Central memory CD8-positive, alpha-beta T cell (primary cell): ENCODE measurements around the gene THAP7.

Experiments
- ATAC-seq: fragments of 150-1000 bp; cut with Tn5 transposase; replicated peaks from 2 replicates; pipeline ENCODE4 v1.10.0; 2022; ENCODE audit warnings: mild to moderate bottlenecking, moderate FRiP score, moderate number of reproducible peaks; ENCODE audit not compliant: poor library complexity, severe bottlenecking; ENCODE audit errors: extremely low read depth
- DNase-seq, 2 donors: peaks; one replicate each; pipeline ENCODE4 v3.0.0; 2021; ENCODE audit warnings: low spot score in 2 of 2
- H3K27ac Mint-ChIP-seq: one replicate; pipeline ENCODE4 v1.8.0; 2022; ENCODE audit warnings: low read depth, mild to moderate bottlenecking, moderate library complexity, mixed read lengths
- H3K27me3 Mint-ChIP-seq: one replicate; pipeline ENCODE4 v1.8.0; 2022; ENCODE audit warnings: mixed read lengths
- H3K36me3 Mint-ChIP-seq: one replicate; pipeline ENCODE4 v1.8.0; 2022; ENCODE audit warnings: mild to moderate bottlenecking, moderate library complexity, mixed read lengths; ENCODE audit not compliant: insufficient read depth
- H3K4me1 Mint-ChIP-seq: one replicate; pipeline ENCODE4 v1.8.0; 2022; ENCODE audit warnings: mixed read lengths
- H3K4me3 Mint-ChIP-seq: one replicate; pipeline ENCODE4 v1.8.0; 2022; ENCODE audit warnings: mild to moderate bottlenecking, moderate library complexity, mixed read lengths
- H3K9me3 Mint-ChIP-seq: one replicate; pipeline ENCODE4 v1.8.0; 2022; ENCODE audit warnings: mixed read lengths

Gene THAP7

GRCh38 chr22:20999350-21000206 is 2.3 kb downstream of the THAP7 start:
- DNase-seq = no peak
- ATAC-seq = no peak
- H3K9me3 Mint-ChIP-seq = no peaks in the 10 kb centered on the region
- no peaks in the 10 kb centered on the region for H3K27me3 Mint-ChIP-seq
- H3K36me3 Mint-ChIP-seq = peaks cover 33% of the 10 kb centered on the region
- peaks cover 29% of the 10 kb centered on the region for H3K4me1 Mint-ChIP-seq
- peak overlapping the region; percentile 94 for H3K4me3 Mint-ChIP-seq
- H3K27ac Mint-ChIP-seq = peak overlapping the region; percentile 98

DNA sequence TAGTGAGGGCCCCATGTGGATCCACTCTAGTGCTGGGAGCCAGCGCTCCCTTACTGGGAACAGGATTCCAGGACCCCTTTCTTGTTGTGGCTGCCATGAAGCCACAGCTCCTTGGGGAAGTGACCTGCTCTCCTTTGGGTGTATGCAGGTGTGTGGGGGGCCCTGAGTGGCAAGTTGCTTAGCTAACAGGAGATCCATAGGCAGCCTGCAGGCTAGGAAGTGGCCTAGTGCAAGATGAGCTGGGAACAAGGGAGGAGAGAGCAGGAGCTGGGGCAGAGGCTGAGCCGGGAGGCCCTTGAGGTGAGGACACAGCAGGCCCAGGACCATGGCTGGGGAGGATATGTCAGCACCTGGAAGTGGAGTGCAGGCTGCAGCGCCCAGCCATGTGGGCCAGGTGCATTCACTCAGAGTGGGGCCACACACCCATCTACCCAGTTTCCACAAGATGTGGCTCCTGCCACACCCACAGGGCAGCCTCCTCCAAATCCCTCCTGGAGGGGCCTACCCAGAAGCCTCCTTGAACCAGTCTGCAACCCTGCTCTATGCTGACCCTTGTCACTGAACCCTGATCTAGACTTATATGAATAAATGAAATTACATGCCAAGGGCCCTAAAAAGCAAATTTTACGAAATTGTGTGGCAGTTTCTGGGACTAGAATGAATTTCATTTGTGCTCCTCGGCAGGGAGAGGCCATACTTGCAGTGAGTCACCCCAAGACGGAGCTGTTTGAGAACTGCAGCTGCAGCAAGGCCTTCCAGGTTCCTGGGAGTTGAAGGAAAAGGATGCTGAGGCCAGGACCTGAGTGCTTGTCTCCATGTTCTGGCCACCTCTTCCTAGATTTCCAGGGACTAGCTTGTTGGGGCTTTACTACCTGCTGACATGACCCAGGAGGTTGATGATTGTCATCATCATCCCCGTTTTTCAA is 3.2 kb downstream of the THAP7 start:
- no peak for DNase-seq
- no peak for ATAC-seq
- Mint-ChIP-seq H3K27me3 (no peaks in the 10 kb centered on the region), H3K4me3 (no peak overlapping the region), H3K4me1 (peaks cover 29% of the 10 kb centered on the region), H3K27ac (peak overlapping the region; percentile 25), H3K36me3 (peaks cover 33% of the 10 kb centered on the region), H3K9me3 (no peaks in the 10 kb centered on the region)

GRCh38 chr22:20997536-20998257 is 4.2 kb downstream of the THAP7 start:
- no peak overlapping the region for H3K27ac Mint-ChIP-seq
- ATAC-seq = no peak
- no peaks in the 10 kb centered on the region for H3K9me3 Mint-ChIP-seq
- H3K4me3 Mint-ChIP-seq = no peak overlapping the region
- no peak for DNase-seq
- H3K4me1 Mint-ChIP-seq = peaks cover 21% of the 10 kb centered on the region
- H3K27me3 Mint-ChIP-seq = no peaks in the 10 kb centered on the region
- H3K36me3 Mint-ChIP-seq = peaks cover 30% of the 10 kb centered on the region

- Mint-ChIP-seq H3K27me3 (no peaks in the 10 kb centered on the region), H3K9me3 (no peaks in the 10 kb centered on the region), H3K4me3 (no peak overlapping the region), H3K4me1 (peaks cover 17% of the 10 kb centered on the region), H3K27ac (peak overlapping the region; percentile 35), H3K36me3 (peaks cover 24% of the 10 kb centered on the region)
- no peak for ATAC-seq
- DNase-seq = no peak
Measured at GRCh38 chr22:20996598-20997535, 5.1 kb downstream of the THAP7 start.

GRCh38 chr22:20996031-20996410 is 5.9 kb downstream of the THAP7 start:
- peak overlapping the region; percentile 35 for H3K27ac Mint-ChIP-seq
- H3K4me3 Mint-ChIP-seq = no peak overlapping the region
- ATAC-seq = no peak
- no peaks in the 10 kb centered on the region for H3K27me3 Mint-ChIP-seq
- peaks cover 18% of the 10 kb centered on the region for H3K36me3 Mint-ChIP-seq
- DNase-seq = no peak
- H3K9me3 Mint-ChIP-seq = no peaks in the 10 kb centered on the region
- peaks cover 8% of the 10 kb centered on the region for H3K4me1 Mint-ChIP-seq

GRCh38 chr22:20995329-20996030 is 6.4 kb downstream of the THAP7 start:
- Mint-ChIP-seq H3K9me3 (no peaks in the 10 kb centered on the region), H3K4me1 (peaks cover 6% of the 10 kb centered on the region), H3K4me3 (no peak overlapping the region), H3K27me3 (no peaks in the 10 kb centered on the region), H3K36me3 (peaks cover 17% of the 10 kb centered on the region), H3K27ac (no peak overlapping the region)
- DNase-seq (no peak), ATAC-seq (no peak)

GRCh38 chr22:20994902-20995241 is 7.0 kb downstream of the THAP7 start:
- Mint-ChIP-seq H3K4me3 (no peak overlapping the region), H3K27ac (no peak overlapping the region), H3K9me3 (no peaks in the 10 kb centered on the region), H3K27me3 (no peaks in the 10 kb centered on the region), H3K4me1 (no peaks in the 10 kb centered on the region), H3K36me3 (peaks cover 14% of the 10 kb centered on the region)
- ATAC-seq (no peak), DNase-seq (no peak)

DNA sequence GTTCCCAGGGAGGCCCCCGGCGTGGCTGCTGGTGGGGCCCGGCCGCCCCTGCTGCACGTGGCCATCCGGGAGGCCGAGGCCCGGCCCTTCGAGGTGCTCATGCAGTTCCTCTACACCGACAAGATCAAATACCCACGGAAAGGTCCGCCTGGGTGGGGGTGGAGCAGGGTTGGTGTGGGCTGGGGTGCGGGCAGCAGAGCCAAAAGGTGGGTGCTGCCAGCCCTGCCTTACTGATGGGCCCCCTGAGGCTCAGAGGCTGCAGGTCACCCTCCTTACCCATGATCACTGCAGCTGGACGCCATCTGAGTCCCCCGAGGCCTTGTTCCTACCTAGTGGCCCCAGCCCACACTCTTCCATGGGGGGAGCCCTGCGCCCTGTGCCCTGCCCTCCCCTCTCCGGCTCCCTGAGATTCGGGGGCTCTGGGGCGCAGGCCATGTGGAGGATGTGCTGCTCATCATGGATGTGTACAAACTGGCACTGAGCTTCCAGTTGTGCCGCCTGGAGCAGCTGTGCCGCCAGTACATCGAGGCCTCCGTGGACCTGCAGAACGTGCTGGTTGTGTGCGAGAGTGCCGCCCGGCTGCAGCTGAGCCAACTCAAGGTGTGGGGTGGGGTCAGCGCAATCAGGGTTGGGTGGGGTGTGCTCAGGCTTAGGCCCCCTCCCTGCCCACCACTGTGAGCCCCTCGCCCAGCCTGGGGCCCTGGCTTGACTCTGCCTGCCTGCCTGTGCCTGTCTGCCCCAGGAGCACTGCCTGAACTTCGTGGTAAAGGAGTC is 7.6 kb downstream of the THAP7 start:
- Mint-ChIP-seq H3K4me1 (no peaks in the 10 kb centered on the region), H3K9me3 (no peaks in the 10 kb centered on the region), H3K27ac (no peak overlapping the region), H3K27me3 (no peaks in the 10 kb centered on the region), H3K4me3 (no peak overlapping the region), H3K36me3 (peaks cover 14% of the 10 kb centered on the region)
- DNase-seq = no peak
- ATAC-seq = no peak

GRCh38 chr22:20993304-20994127 is 8.4 kb downstream of the THAP7 start:
- H3K36me3 Mint-ChIP-seq = peaks cover 14% of the 10 kb centered on the region
- H3K9me3 Mint-ChIP-seq = no peaks in the 10 kb centered on the region
- no peak overlapping the region for H3K27ac Mint-ChIP-seq
- no peaks in the 10 kb centered on the region for H3K27me3 Mint-ChIP-seq
- no peak for ATAC-seq
- H3K4me1 Mint-ChIP-seq = no peaks in the 10 kb centered on the region
- no peak for DNase-seq
- no peak overlapping the region for H3K4me3 Mint-ChIP-seq

- no peaks in the 10 kb centered on the region for H3K9me3 Mint-ChIP-seq
- no peak overlapping the region for H3K4me3 Mint-ChIP-seq
- peaks cover 10% of the 10 kb centered on the region for H3K36me3 Mint-ChIP-seq
- ATAC-seq = no peak
- H3K27ac Mint-ChIP-seq = no peak overlapping the region
- no peak for DNase-seq
- no peaks in the 10 kb centered on the region for H3K27me3 Mint-ChIP-seq
- H3K4me1 Mint-ChIP-seq = no peaks in the 10 kb centered on the region
Measured at GRCh38 chr22:20992456-20993303, 9.2 kb downstream of the THAP7 start.
